MM.1S (cell line): Measurements from ENCODE around the gene ZC3H7B.

Experiments
- DNase-seq: peaks from one replicate; pipeline ENCODE4 v3.0.0-alpha.2; 2015
- H2AFZ ChIP-seq: fragments of 300-600 bp; sonication (generic); 2 replicates; pipeline ENCODE4 v1.6.0; 2016; ENCODE audit warnings: antibody characterized with exemption, low read length
- H3F3A ChIP-seq: fragments of 300-600 bp; sonication (generic); 2 replicates; pipeline ENCODE4 v1.6.1; 2016; ENCODE audit warnings: mild to moderate bottlenecking, antibody characterized with exemption, low read length, moderate library complexity, mixed read lengths; ENCODE audit not compliant: insufficient read depth
- H3K27ac ChIP-seq: fragments of 300-600 bp; sonication (generic); 2 replicates; pipeline ENCODE4 v1.5.1; 2016; ENCODE audit warnings: mild to moderate bottlenecking, low read length
- H3K27me3 ChIP-seq: fragments of 300-600 bp; sonication (generic); replicated peaks from 2 replicates; pipeline ENCODE4 v1.6.0; 2016; ENCODE audit warnings: low read length; ENCODE audit not compliant: insufficient read depth
- H3K36me3 ChIP-seq: fragments of 300-600 bp; sonication (generic); replicated peaks from 2 replicates; pipeline ENCODE4 v1.6.1; 2016; ENCODE audit warnings: mild to moderate bottlenecking, low read length, mixed read lengths; ENCODE audit not compliant: insufficient read depth
- H3K4me1 ChIP-seq: fragments of 300-600 bp; sonication (generic); 2 replicates; pipeline ENCODE4 v1.6.1; 2016; ENCODE audit warnings: low read length, mixed read lengths
- H3K4me2 ChIP-seq: fragments of 300-600 bp; sonication (generic); 2 replicates; pipeline ENCODE4 v1.6.0; 2016; ENCODE audit warnings: low read depth, low read length
- H3K4me3 ChIP-seq: fragments of 300-600 bp; sonication (generic); 2 replicates; pipeline ENCODE4 v1.5.1; 2016; ENCODE audit warnings: low read length, mixed read lengths
- H3K79me2 ChIP-seq: fragments of 300-600 bp; sonication (generic); 2 replicates; pipeline ENCODE4 v1.6.1; 2016; ENCODE audit warnings: mixed run types, low read length, mixed read lengths
- H3K9ac ChIP-seq: fragments of 300-600 bp; sonication (generic); 2 replicates; pipeline ENCODE4 v1.6.1; 2016; ENCODE audit warnings: low read length, mixed read lengths
- H3K9me2 ChIP-seq: fragments of 300-600 bp; sonication (generic); replicated peaks from 2 replicates; pipeline ENCODE4 v1.6.1; 2016; ENCODE audit warnings: mild to moderate bottlenecking, low read length, mixed read lengths; ENCODE audit not compliant: insufficient read depth
- H3K9me3 ChIP-seq: fragments of 300-600 bp; sonication (generic); replicated peaks from 2 replicates; pipeline ENCODE4 v1.6.1; 2016; ENCODE audit warnings: mild to moderate bottlenecking, low read length, mixed read lengths; ENCODE audit not compliant: insufficient read depth
- H4K20me1 ChIP-seq: fragments of 300-600 bp; sonication (generic); 2 replicates; pipeline ENCODE4 v1.6.1; 2016; ENCODE audit warnings: mild to moderate bottlenecking, low read length, moderate library complexity, mixed read lengths; ENCODE audit not compliant: insufficient read depth
- EZH2 ChIP-seq: fragments of 300-600 bp; sonication (generic); optimal IDR thresholded peaks from 2 replicates; pipeline ENCODE3; 2017; ENCODE audit warnings: low read depth, mild to moderate bottlenecking, antibody characterized with exemption, low read length, mixed read lengths
- EZH2phosphoT487 ChIP-seq: fragments of 300-600 bp; sonication (generic); IDR thresholded peaks from 2 replicates; pipeline ENCODE4 v1.6.1; 2018; ENCODE audit warnings: antibody characterized with exemption, low read length
- TF ChIP-seq, protein P1 (sequence below): fragments of 300-600 bp; sonication (generic); IDR thresholded peaks from 2 replicates; pipeline ENCODE4 v1.5.1; 2016; ENCODE audit warnings: antibody characterized with exemption, low read length, mixed read lengths

ZC3H7B gene

DNA sequence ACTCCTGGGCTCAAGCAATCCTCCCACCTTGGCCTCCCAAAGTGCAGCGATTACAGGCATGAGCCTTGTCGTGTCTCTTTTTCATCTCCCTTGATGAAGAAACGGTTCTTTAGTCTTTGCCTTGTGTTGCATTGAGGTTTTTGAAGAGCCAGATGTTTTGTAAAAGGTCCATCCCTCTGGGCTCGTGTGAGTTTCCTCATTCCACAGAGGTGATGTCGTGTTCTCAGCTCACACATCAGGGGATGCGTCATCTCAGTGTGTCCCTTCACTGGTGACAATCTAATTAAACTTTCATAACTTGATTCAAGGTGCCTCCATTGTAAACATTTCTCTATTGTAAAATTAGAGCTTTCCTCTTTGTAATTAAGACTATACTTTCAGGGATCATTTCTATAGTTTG lies 50.7 kb downstream of the ZC3H7B start:
- DNase-seq, result no peak
- H3K4me1 ChIP-seq, result no peaks in the 10 kb centered on the region
- H3K27ac ChIP-seq, result no peak overlapping the region
- no peak overlapping the region for H2AFZ ChIP-seq
- TF ChIP-seq, protein P1, sequence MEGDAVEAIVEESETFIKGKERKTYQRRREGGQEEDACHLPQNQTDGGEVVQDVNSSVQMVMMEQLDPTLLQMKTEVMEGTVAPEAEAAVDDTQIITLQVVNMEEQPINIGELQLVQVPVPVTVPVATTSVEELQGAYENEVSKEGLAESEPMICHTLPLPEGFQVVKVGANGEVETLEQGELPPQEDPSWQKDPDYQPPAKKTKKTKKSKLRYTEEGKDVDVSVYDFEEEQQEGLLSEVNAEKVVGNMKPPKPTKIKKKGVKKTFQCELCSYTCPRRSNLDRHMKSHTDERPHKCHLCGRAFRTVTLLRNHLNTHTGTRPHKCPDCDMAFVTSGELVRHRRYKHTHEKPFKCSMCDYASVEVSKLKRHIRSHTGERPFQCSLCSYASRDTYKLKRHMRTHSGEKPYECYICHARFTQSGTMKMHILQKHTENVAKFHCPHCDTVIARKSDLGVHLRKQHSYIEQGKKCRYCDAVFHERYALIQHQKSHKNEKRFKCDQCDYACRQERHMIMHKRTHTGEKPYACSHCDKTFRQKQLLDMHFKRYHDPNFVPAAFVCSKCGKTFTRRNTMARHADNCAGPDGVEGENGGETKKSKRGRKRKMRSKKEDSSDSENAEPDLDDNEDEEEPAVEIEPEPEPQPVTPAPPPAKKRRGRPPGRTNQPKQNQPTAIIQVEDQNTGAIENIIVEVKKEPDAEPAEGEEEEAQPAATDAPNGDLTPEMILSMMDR, result no peak
- TF ChIP-seq EZH2phosphoT487 (no peak), EZH2 (no peak)
- H3K4me3 ChIP-seq, result no peak overlapping the region
- no peaks in the 10 kb centered on the region for H3K36me3 ChIP-seq
- H3K27me3 ChIP-seq, result no peaks in the 10 kb centered on the region
- H3K79me2 ChIP-seq, result no peaks in the 10 kb centered on the region
- H3K9me2 ChIP-seq, result no peaks in the 10 kb centered on the region
- H3F3A ChIP-seq, result no peaks in the 10 kb centered on the region
- no peaks in the 10 kb centered on the region for H4K20me1 ChIP-seq
- no peak overlapping the region for H3K4me2 ChIP-seq
- no peak overlapping the region for H3K9ac ChIP-seq
- no peaks in the 10 kb centered on the region for H3K9me3 ChIP-seq

GRCh38 chr22:41353862-41354575 lies 52.7 kb downstream of the ZC3H7B start:
- no peak overlapping the region for H3K4me2 ChIP-seq
- no peak for TF ChIP-seq EZH2
- TF ChIP-seq, protein P1, result no peak
- TF ChIP-seq EZH2phosphoT487, result no peak
- no peaks in the 10 kb centered on the region for H3K4me1 ChIP-seq
- H3K9me2 ChIP-seq, result no peaks in the 10 kb centered on the region
- no peak overlapping the region for H3K4me3 ChIP-seq
- no peak overlapping the region for H2AFZ ChIP-seq
- H4K20me1 ChIP-seq, result no peaks in the 10 kb centered on the region
- H3K27ac ChIP-seq, result no peak overlapping the region
- no peak overlapping the region for H3K9ac ChIP-seq
- H3K79me2 ChIP-seq, result no peaks in the 10 kb centered on the region
- H3F3A ChIP-seq, result no peaks in the 10 kb centered on the region
- no peaks in the 10 kb centered on the region for H3K36me3 ChIP-seq
- H3K27me3 ChIP-seq, result no peaks in the 10 kb centered on the region
- no peak for DNase-seq
- H3K9me3 ChIP-seq, result no peaks in the 10 kb centered on the region

DNA sequence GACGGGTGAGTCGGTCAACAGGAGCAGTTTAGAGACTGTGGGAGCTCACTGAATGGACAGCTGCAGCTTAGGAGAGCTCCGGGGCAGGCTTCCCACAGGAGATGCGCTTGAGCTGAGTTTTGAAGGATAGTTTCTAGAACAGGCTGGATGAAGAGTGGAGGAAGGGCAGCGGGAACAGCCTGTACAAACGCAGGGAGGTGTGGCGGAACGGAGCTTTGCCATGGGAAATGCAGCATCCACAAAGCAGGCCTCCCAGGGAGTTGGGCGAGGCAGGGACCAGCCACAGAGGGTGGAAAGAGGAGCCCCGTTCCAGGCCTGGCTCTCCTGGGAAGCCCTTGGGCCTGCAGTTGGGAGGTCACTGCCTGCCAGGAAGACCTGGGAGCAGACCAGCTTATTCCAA lies 53.7 kb downstream of the ZC3H7B start:
- Histone ChIP-seq H3K4me1 (no peaks in the 10 kb centered on the region), H2AFZ (no peak overlapping the region), H3K36me3 (no peaks in the 10 kb centered on the region), H3K9me3 (no peaks in the 10 kb centered on the region), H3K79me2 (no peaks in the 10 kb centered on the region), H3K9me2 (no peaks in the 10 kb centered on the region), H3K4me3 (no peak overlapping the region), H3F3A (no peaks in the 10 kb centered on the region), H3K27me3 (no peaks in the 10 kb centered on the region), H3K27ac (no peak overlapping the region), H4K20me1 (no peaks in the 10 kb centered on the region), H3K4me2 (no peak overlapping the region), H3K9ac (no peak overlapping the region)
- DNase-seq, result no peak
- TF ChIP-seq EZH2phosphoT487 (no peak), EZH2 (no peak)
- TF ChIP-seq, protein P1, result no peak
